ENCODE data around the gene SORCS2.

SORCS2 gene

GRCh38 chr4:7224878-7225533 is 32.7 kb downstream of the SORCS2 start:
- DNase-seq, result no peak

GRCh38 chr4:7226439-7226838 is 34.1 kb downstream of the SORCS2 start:
- DNase-seq, result no peak

GRCh38 chr4:7227008-7227407 is 34.7 kb downstream of the SORCS2 start:
- DNase-seq, result peak; percentile 76

GRCh38 chr4:7228734-7229133 is 36.4 kb downstream of the SORCS2 start:
- no peak for DNase-seq

GRCh38 chr4:7232061-7232650 is 39.8 kb downstream of the SORCS2 start:
- no peak for DNase-seq

GRCh38 chr4:7233006-7233580 is 40.8 kb downstream of the SORCS2 start:
- no peak for DNase-seq

- DNase-seq, result no peak
These were observed 41.3 kb downstream of the SORCS2 start for GRCh38 chr4:7233601-7234000.

- no peak for DNase-seq
These were observed 42.2 kb downstream of the SORCS2 start for GRCh38 chr4:7234355-7235029.

- no peak for DNase-seq
These were observed 42.7 kb downstream of the SORCS2 start for GRCh38 chr4:7235030-7235380.

- no peak for DNase-seq
These were observed 44.5 kb downstream of the SORCS2 start for GRCh38 chr4:7236847-7237246.

- DNase-seq, result no peak
These were observed 45.5 kb downstream of the SORCS2 start for GRCh38 chr4:7237873-7238272.

- DNase-seq, result no peak
These were observed 46.1 kb downstream of the SORCS2 start for GRCh38 chr4:7238300-7238960.

- no peak for DNase-seq
These were observed 46.9 kb downstream of the SORCS2 start for GRCh38 chr4:7239101-7239820.

GRCh38 chr4:7239844-7240243 is 47.5 kb downstream of the SORCS2 start:
- no peak for DNase-seq

- no peak for DNase-seq
These were observed 48.0 kb downstream of the SORCS2 start for GRCh38 chr4:7240306-7240705.

- DNase-seq, result no peak
These were observed 49.3 kb downstream of the SORCS2 start for GRCh38 chr4:7241597-7242125.

GRCh38 chr4:7242766-7243165 is 50.4 kb downstream of the SORCS2 start:
- no peak for DNase-seq

- no peak for DNase-seq
These were observed 51.4 kb downstream of the SORCS2 start for GRCh38 chr4:7243609-7244330.

- DNase-seq, result no peak
These were observed 52.0 kb downstream of the SORCS2 start for GRCh38 chr4:7244331-7244665.

GRCh38 chr4:7244751-7245320 is 52.5 kb downstream of the SORCS2 start:
- DNase-seq, result no peak

GRCh38 chr4:7247521-7247920 is 55.2 kb downstream of the SORCS2 start:
- DNase-seq, result no peak

GRCh38 chr4:7247946-7248345 is 55.6 kb downstream of the SORCS2 start:
- no peak for DNase-seq

Data from GDM1 (cell line).